WTC11 (cell line): Measurements from ENCODE around the gene GJB3. TPM values are rescaled to one million over a fixed set of nuclear protein-coding genes. Genes with fewer than 3 reads are reported as not detected.

Experiments
- ATAC-seq: fragments of 200-7000 bp; cut with Tn5 transposase; 2 replicates; pipeline ENCODE4 v1.10.0; 2021; ENCODE audit warnings: mild to moderate bottlenecking, moderate library complexity
- CTCF ChIA-PET: fragments of 300-600 bp; sonication (Branson Sonifier 250); formaldehyde crosslinking; loops from one replicate; lab custom pipeline; 2021; ENCODE audit warnings: antibody characterized with exemption; lab: Charles Lee
- POLR2A ChIA-PET: fragments of 350-600 bp; sonication (Branson Sonifier 250); formaldehyde crosslinking; loops from one replicate; lab custom pipeline; 2021; ENCODE audit warnings: antibody characterized with exemption; lab: Charles Lee
- DNase-seq: peaks from one replicate; pipeline ENCODE4 v3.0.0; 2021; ENCODE audit warnings: low spot score
- H3K27ac Mint-ChIP-seq: 2 replicates; pipeline ENCODE4 v1.8.0; 2021; ENCODE audit warnings: mixed read lengths
- H3K27me3 Mint-ChIP-seq: 2 replicates; pipeline ENCODE4 v1.8.0; 2021; ENCODE audit warnings: low read depth, mild to moderate bottlenecking, moderate library complexity, mixed read lengths
- H3K36me3 Mint-ChIP-seq: 2 replicates; pipeline ENCODE4 v1.8.0; 2021; ENCODE audit warnings: mixed read lengths
- H3K4me1 Mint-ChIP-seq: 2 replicates; pipeline ENCODE4 v1.8.0; 2022; ENCODE audit warnings: mixed read lengths
- H3K4me3 Mint-ChIP-seq: 2 replicates; pipeline ENCODE4 v1.8.0; 2021; ENCODE audit warnings: mild to moderate bottlenecking, moderate library complexity, mixed read lengths
- H3K9me3 Mint-ChIP-seq: 2 replicates; pipeline ENCODE4 v1.8.0; 2021; ENCODE audit warnings: mixed read lengths
- CREB1 ChIP-seq: sonication (generic); formaldehyde crosslinking; IDR thresholded peaks from 2 replicates; pipeline ENCODE4 v1.8.0; 2023; ENCODE audit warnings: mild to moderate bottlenecking, missing genetic modification reagents
- CREM ChIP-seq: sonication (generic); formaldehyde crosslinking; IDR thresholded peaks from 2 replicates; pipeline ENCODE4 v1.8.1; 2022; ENCODE audit warnings: mild to moderate bottlenecking, missing genetic modification reagents, moderate library complexity
- FOXK1 ChIP-seq: sonication (generic); formaldehyde crosslinking; IDR thresholded peaks from 2 replicates; pipeline ENCODE4 v1.8.0; 2022; ENCODE audit warnings: mild to moderate bottlenecking, moderate library complexity, missing genetic modification reagents
- GRHL2 ChIP-seq: fragments of 250-450 bp; sonication (Bioruptor Pico); IDR thresholded peaks from 2 replicates; pipeline ENCODE4 v1.8.0; 2022; ENCODE audit warnings: mild to moderate bottlenecking, moderate library complexity; ENCODE audit not compliant: insufficient replicate concordance, severe bottlenecking
- HMGA2 ChIP-seq: fragments of 250-450 bp; sonication (Bioruptor Pico); IDR thresholded peaks from 2 replicates; pipeline ENCODE4 v1.4.0; 2021; ENCODE audit warnings: mild to moderate bottlenecking, moderate library complexity
- ZBTB21 ChIP-seq: sonication (generic); formaldehyde crosslinking; IDR thresholded peaks from 2 replicates; pipeline ENCODE4 v1.8.1; 2023; ENCODE audit warnings: mild to moderate bottlenecking, missing genetic modification reagents, borderline replicate concordance
- total RNA-seq: library from RNA; stranded (reverse); gene quantifications from 3 replicates; pipeline ENCODE4 v1.2.3, GENCODE V29; 2021
- TF ChIP-seq, protein P1 (sequence below): fragments of 250-450 bp; sonication (Bioruptor Pico); IDR thresholded peaks from 2 replicates; pipeline ENCODE4 v1.9.0; 2021; ENCODE audit warnings: mild to moderate bottlenecking
- TF ChIP-seq, protein P2 (sequence below): sonication (generic); formaldehyde crosslinking; IDR thresholded peaks from 2 replicates; pipeline ENCODE4 v1.8.1; 2022; ENCODE audit warnings: low read depth, mild to moderate bottlenecking, moderate library complexity, missing genetic modification reagents, borderline replicate concordance

The GJB3 gene
- total RNA-seq, 1 experiment from 2014 or later, result 0.46 TPM

DNA sequence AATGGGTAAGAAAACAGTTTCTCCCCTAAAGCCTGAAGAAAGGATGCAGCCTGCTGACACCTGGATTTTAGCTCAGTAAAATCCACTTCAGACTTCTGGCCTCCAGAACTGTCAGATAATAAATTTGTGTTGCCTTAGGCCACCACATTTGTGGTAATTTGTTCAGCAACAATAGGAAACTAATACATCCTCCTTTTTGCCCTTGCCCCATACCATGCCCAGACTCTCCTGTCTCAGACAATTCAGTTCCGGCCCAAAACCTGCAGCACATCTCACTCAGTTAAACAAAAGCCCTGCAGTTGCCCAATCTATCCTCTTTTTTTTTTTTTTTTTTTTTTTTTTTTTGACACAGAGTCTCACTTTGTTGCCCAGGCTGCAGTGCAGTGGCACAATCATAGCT, 52.7 kb downstream of the GJB3 start:
- ChIA-PET POLR2A (no interaction called here), CTCF (interaction anchor here (2.8 kb wide), 1 partner anchor 19 kb away, joined by 15 read pairs; no protein-coding TSS in a partner anchor)
- Mint-ChIP-seq H3K4me1 (no peaks in the 10 kb centered on the region), H3K36me3 (no peaks in the 10 kb centered on the region), H3K27me3 (no peaks in the 10 kb centered on the region; the same call in 1 of the 2 replicates), H3K9me3 (no peaks in the 10 kb centered on the region), H3K27ac (no peak overlapping the region), H3K4me3 (no peak overlapping the region)
- TF ChIP-seq CREM (CRISPR knock-in tag), result no peak
- TF ChIP-seq HMGA2 (CRISPR knock-in tag), result no peak
- TF ChIP-seq, protein P1, sequence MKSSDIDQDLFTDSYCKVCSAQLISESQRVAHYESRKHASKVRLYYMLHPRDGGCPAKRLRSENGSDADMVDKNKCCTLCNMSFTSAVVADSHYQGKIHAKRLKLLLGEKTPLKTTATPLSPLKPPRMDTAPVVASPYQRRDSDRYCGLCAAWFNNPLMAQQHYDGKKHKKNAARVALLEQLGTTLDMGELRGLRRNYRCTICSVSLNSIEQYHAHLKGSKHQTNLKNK (CRISPR knock-in tag), result no peak
- no peak for TF ChIP-seq CREB1 (CRISPR knock-in tag)
- TF ChIP-seq FOXK1 (CRISPR knock-in tag), result no peak
- TF ChIP-seq, protein P2, sequence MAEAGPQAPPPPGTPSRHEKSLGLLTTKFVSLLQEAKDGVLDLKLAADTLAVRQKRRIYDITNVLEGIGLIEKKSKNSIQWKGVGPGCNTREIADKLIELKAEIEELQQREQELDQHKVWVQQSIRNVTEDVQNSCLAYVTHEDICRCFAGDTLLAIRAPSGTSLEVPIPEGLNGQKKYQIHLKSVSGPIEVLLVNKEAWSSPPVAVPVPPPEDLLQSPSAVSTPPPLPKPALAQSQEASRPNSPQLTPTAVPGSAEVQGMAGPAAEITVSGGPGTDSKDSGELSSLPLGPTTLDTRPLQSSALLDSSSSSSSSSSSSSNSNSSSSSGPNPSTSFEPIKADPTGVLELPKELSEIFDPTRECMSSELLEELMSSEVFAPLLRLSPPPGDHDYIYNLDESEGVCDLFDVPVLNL (CRISPR knock-in tag), result no peak
- TF ChIP-seq GRHL2 (CRISPR knock-in tag), result no peak
- no peak for TF ChIP-seq ZBTB21 (CRISPR knock-in tag)
- ATAC-seq (no peak), DNase-seq (no peak)

Other genes starting within 250 kb of the GJB3 start
- 0.55 to 0.96 TPM (median 0.89 TPM) in 3 replicates for gene GJB5, start 26.2 kb upstream of the GJB3 start, total RNA-seq
- 0.07 to 0.23 TPM (median 0.09 TPM) in 3 replicates for gene GJB4, start 21.5 kb upstream of the GJB3 start, total RNA-seq
- gene GJA4, start 11.8 kb downstream of the GJB3 start, total RNA-seq, result 1.0 to 1.4 TPM (median 1.3 TPM) in 3 replicates
- gene SMIM12, start 78.5 kb downstream of the GJB3 start, total RNA-seq, result 34.6 to 41.9 TPM (median 39.6 TPM) in 3 replicates
- 8.2 to 11.3 TPM (median 9.7 TPM) in 3 replicates for gene DLGAP3, start 148.4 kb downstream of the GJB3 start, total RNA-seq
- gene TMEM35B, start 204.1 kb downstream of the GJB3 start, total RNA-seq, result 8.7 to 11.0 TPM (median 10.6 TPM) in 3 replicates